Measurements from ENCODE around the gene PAK4.
"Not testable (repeated sequence)": the region's sequence is repeated elsewhere in the genome, so short reads cannot be mapped to it uniquely, and the experiment has no call there.

The PAK4 gene

GRCh38 chr19:39106194-39106593, 19.4 kb upstream of the PAK4 start:
- Histone ChIP-seq H3K9ac (ENCODE audit: low read length) (no peak overlapping the region), H3K9me3 (ENCODE audit: control insufficient read depth, low read depth, low read length) (no peaks in the 10 kb centered on the region), H3K4me1 (ENCODE audit: control insufficient read depth, low read depth, low read length) (no peaks in the 10 kb centered on the region), H3K36me3 (ENCODE audit: control insufficient read depth, low read depth, low read length) (no peaks in the 10 kb centered on the region), H3K27me3 (ENCODE audit: control insufficient read depth, insufficient read depth, low read length) (no peaks in the 10 kb centered on the region), H3K4me3 (ENCODE audit: low read length) (no peak overlapping the region), H3K27ac (ENCODE audit: low read length) (no peak overlapping the region)

GRCh38 chr19:39109641-39110040, 15.9 kb upstream of the PAK4 start:
- Histone ChIP-seq H3K4me3 (ENCODE audit: low read length) (no peak overlapping the region), H3K4me1 (ENCODE audit: control insufficient read depth, low read depth, low read length) (no peaks in the 10 kb centered on the region), H3K27ac (ENCODE audit: low read length) (no peak overlapping the region), H3K9me3 (ENCODE audit: control insufficient read depth, low read depth, low read length) (no peaks in the 10 kb centered on the region), H3K9ac (ENCODE audit: low read length) (no peak overlapping the region), H3K27me3 (ENCODE audit: control insufficient read depth, insufficient read depth, low read length) (no peaks in the 10 kb centered on the region), H3K36me3 (ENCODE audit: control insufficient read depth, low read depth, low read length) (no peaks in the 10 kb centered on the region)

- H3K4me1 ChIP-seq (ENCODE audit: control insufficient read depth, low read depth, low read length): no peaks in the 10 kb centered on the region
- no peak overlapping the region for H3K9ac ChIP-seq (ENCODE audit: low read length)
- no peak overlapping the region for H3K27ac ChIP-seq (ENCODE audit: low read length)
- no peak overlapping the region for H3K4me3 ChIP-seq (ENCODE audit: low read length)
- no peaks in the 10 kb centered on the region for H3K9me3 ChIP-seq (ENCODE audit: control insufficient read depth, low read depth, low read length)
- H3K27me3 ChIP-seq (ENCODE audit: control insufficient read depth, insufficient read depth, low read length): no peaks in the 10 kb centered on the region
- H3K36me3 ChIP-seq (ENCODE audit: control insufficient read depth, low read depth, low read length): no peaks in the 10 kb centered on the region
Measured at GRCh38 chr19:39110263-39110967, 15.2 kb upstream of the PAK4 start.

- H3K9ac ChIP-seq (ENCODE audit: low read length): no peak overlapping the region
- H3K27ac ChIP-seq (ENCODE audit: low read length): no peak overlapping the region
- no peaks in the 10 kb centered on the region for H3K4me1 ChIP-seq (ENCODE audit: control insufficient read depth, low read depth, low read length)
- no peaks in the 10 kb centered on the region for H3K27me3 ChIP-seq (ENCODE audit: control insufficient read depth, insufficient read depth, low read length)
- H3K36me3 ChIP-seq (ENCODE audit: control insufficient read depth, low read depth, low read length): no peaks in the 10 kb centered on the region
- H3K9me3 ChIP-seq (ENCODE audit: control insufficient read depth, low read depth, low read length): no peaks in the 10 kb centered on the region
- H3K4me3 ChIP-seq (ENCODE audit: low read length): no peak overlapping the region
Measured at GRCh38 chr19:39111593-39112199, 13.9 kb upstream of the PAK4 start.

- H3K27ac ChIP-seq (ENCODE audit: low read length): no peak overlapping the region
- H3K4me1 ChIP-seq (ENCODE audit: control insufficient read depth, low read depth, low read length): no peaks in the 10 kb centered on the region
- H3K4me3 ChIP-seq (ENCODE audit: low read length): no peak overlapping the region
- no peak overlapping the region for H3K9ac ChIP-seq (ENCODE audit: low read length)
- H3K27me3 ChIP-seq (ENCODE audit: control insufficient read depth, insufficient read depth, low read length): no peaks in the 10 kb centered on the region
- H3K36me3 ChIP-seq (ENCODE audit: control insufficient read depth, low read depth, low read length): no peaks in the 10 kb centered on the region
- H3K9me3 ChIP-seq (ENCODE audit: control insufficient read depth, low read depth, low read length): no peaks in the 10 kb centered on the region
Measured at GRCh38 chr19:39112338-39112890, 13.2 kb upstream of the PAK4 start.

- no peaks in the 10 kb centered on the region for H3K27me3 ChIP-seq (ENCODE audit: control insufficient read depth, insufficient read depth, low read length)
- H3K27ac ChIP-seq (ENCODE audit: low read length): no peak overlapping the region
- H3K4me3 ChIP-seq (ENCODE audit: low read length): no peak overlapping the region
- H3K4me1 ChIP-seq (ENCODE audit: control insufficient read depth, low read depth, low read length): no peaks in the 10 kb centered on the region
- H3K36me3 ChIP-seq (ENCODE audit: control insufficient read depth, low read depth, low read length): no peaks in the 10 kb centered on the region
- no peaks in the 10 kb centered on the region for H3K9me3 ChIP-seq (ENCODE audit: control insufficient read depth, low read depth, low read length)
- no peak overlapping the region for H3K9ac ChIP-seq (ENCODE audit: low read length)
Measured at GRCh38 chr19:39113199-39113598, 12.4 kb upstream of the PAK4 start.

- no peak overlapping the region for H3K4me3 ChIP-seq (ENCODE audit: low read length)
- H3K9me3 ChIP-seq (ENCODE audit: control insufficient read depth, low read depth, low read length): no peaks in the 10 kb centered on the region
- no peak overlapping the region for H3K9ac ChIP-seq (ENCODE audit: low read length)
- no peak overlapping the region for H3K27ac ChIP-seq (ENCODE audit: low read length)
- H3K4me1 ChIP-seq (ENCODE audit: control insufficient read depth, low read depth, low read length): no peaks in the 10 kb centered on the region
- no peaks in the 10 kb centered on the region for H3K36me3 ChIP-seq (ENCODE audit: control insufficient read depth, low read depth, low read length)
- H3K27me3 ChIP-seq (ENCODE audit: control insufficient read depth, insufficient read depth, low read length): no peaks in the 10 kb centered on the region
Measured at GRCh38 chr19:39115105-39115847, 10.3 kb upstream of the PAK4 start.

- H3K4me1 ChIP-seq (ENCODE audit: control insufficient read depth, low read depth, low read length); H3K4me3 ChIP-seq (ENCODE audit: low read length); H3K9me3 ChIP-seq (ENCODE audit: control insufficient read depth, low read depth, low read length); H3K9ac ChIP-seq (ENCODE audit: low read length); H3K27me3 ChIP-seq (ENCODE audit: control insufficient read depth, insufficient read depth, low read length); H3K27ac ChIP-seq (ENCODE audit: low read length); H3K36me3 ChIP-seq (ENCODE audit: control insufficient read depth, low read depth, low read length): not testable (repeated sequence)
Measured at GRCh38 chr19:39117023-39117422, 8.6 kb upstream of the PAK4 start.

GRCh38 chr19:39119830-39120229, 5.8 kb upstream of the PAK4 start:
- no peak overlapping the region for H3K9ac ChIP-seq (ENCODE audit: low read length)
- H3K4me3 ChIP-seq (ENCODE audit: low read length): no peak overlapping the region
- H3K27me3 ChIP-seq (ENCODE audit: control insufficient read depth, insufficient read depth, low read length): no peaks in the 10 kb centered on the region
- H3K27ac ChIP-seq (ENCODE audit: low read length): no peak overlapping the region
- H3K4me1 ChIP-seq (ENCODE audit: control insufficient read depth, low read depth, low read length): peaks cover 5% of the 10 kb centered on the region
- H3K9me3 ChIP-seq (ENCODE audit: control insufficient read depth, low read depth, low read length): no peaks in the 10 kb centered on the region
- no peaks in the 10 kb centered on the region for H3K36me3 ChIP-seq (ENCODE audit: control insufficient read depth, low read depth, low read length)

- H3K4me3 ChIP-seq (ENCODE audit: low read length): no peak overlapping the region
- H3K9me3 ChIP-seq (ENCODE audit: control insufficient read depth, low read depth, low read length): no peaks in the 10 kb centered on the region
- peaks cover 8% of the 10 kb centered on the region for H3K4me1 ChIP-seq (ENCODE audit: control insufficient read depth, low read depth, low read length)
- no peak overlapping the region for H3K27ac ChIP-seq (ENCODE audit: low read length)
- no peak overlapping the region for H3K9ac ChIP-seq (ENCODE audit: low read length)
- H3K27me3 ChIP-seq (ENCODE audit: control insufficient read depth, insufficient read depth, low read length): no peaks in the 10 kb centered on the region
- no peaks in the 10 kb centered on the region for H3K36me3 ChIP-seq (ENCODE audit: control insufficient read depth, low read depth, low read length)
Measured at GRCh38 chr19:39122934-39123731, 2.5 kb upstream of the PAK4 start.

GRCh38 chr19:39124136-39124764, 1.3 kb upstream of the PAK4 start:
- Histone ChIP-seq H3K27ac (ENCODE audit: low read length) (no peak overlapping the region), H3K4me1 (ENCODE audit: control insufficient read depth, low read depth, low read length) (peaks cover 8% of the 10 kb centered on the region), H3K9me3 (ENCODE audit: control insufficient read depth, low read depth, low read length) (no peaks in the 10 kb centered on the region), H3K9ac (ENCODE audit: low read length) (no peak overlapping the region), H3K27me3 (ENCODE audit: control insufficient read depth, insufficient read depth, low read length) (no peaks in the 10 kb centered on the region), H3K36me3 (ENCODE audit: control insufficient read depth, low read depth, low read length) (no peaks in the 10 kb centered on the region), H3K4me3 (ENCODE audit: low read length) (no peak overlapping the region)
